ENCODE measurements around the gene FFAR4. TPM values are rescaled to one million over a fixed set of nuclear protein-coding genes. Genes with fewer than 3 reads are reported as not detected.

Gene FFAR4
- total and polyA plus RNA-seq, 2 of the 4 experiments (the other 2 are of a cell fraction): not detected

DNA sequence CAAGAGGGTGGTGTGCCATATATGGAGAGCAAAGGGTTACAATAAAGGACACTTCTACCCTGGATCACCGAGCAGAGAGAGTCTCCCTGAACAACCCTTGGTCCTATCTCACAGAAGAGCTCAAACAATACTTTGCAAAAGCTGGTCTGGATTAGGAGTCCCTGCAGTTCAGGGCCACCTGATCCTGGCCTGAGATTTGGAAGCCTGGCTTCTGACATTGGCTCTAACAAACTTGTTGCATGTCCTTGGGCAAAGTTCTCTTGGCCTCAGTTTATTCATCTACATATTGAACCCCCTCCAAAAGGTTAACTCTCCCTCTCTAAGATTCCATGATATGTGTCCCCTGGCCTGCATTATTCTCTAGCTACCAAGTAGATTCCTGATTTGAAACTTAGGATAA lies 32.9 kb downstream of the FFAR4 start:
- Histone ChIP-seq H3K36me3 (ENCODE audit: control insufficient read depth, insufficient read depth, low read length) (no peaks in the 10 kb centered on the region), H2AK5ac (ENCODE audit: low read depth, low read length) (no peak overlapping the region), H3K9me1 (ENCODE audit: insufficient read depth, low read length) (no peaks in the 10 kb centered on the region), H2BK15ac (ENCODE audit: low read depth, low read length) (no peak overlapping the region), H3K4ac (ENCODE audit: low read depth, low read length) (no peak overlapping the region), H3K18ac (ENCODE audit: low read depth, low read length) (no peak overlapping the region), H2AK9ac (replicated peaks; ENCODE audit: low read depth, low read length, poor library complexity) (no peak overlapping the region), H3K9ac (ENCODE audit: low read depth, low read length) (no peak overlapping the region), H4K8ac (ENCODE audit: low read depth in 2 of 2, low read length in 2 of 2) (no peak overlapping the region), H3K4me1 (ENCODE audit: control insufficient read depth, insufficient read depth, low read length) (peaks cover 1% of the 10 kb centered on the region; the same call in 1 of the 2 replicates), H2BK5ac (ENCODE audit: low read depth, low read length, poor library complexity, severe bottlenecking) (no peak overlapping the region), H3K9me3 (ENCODE audit: control insufficient read depth, insufficient read depth, low read length) (no peaks in the 10 kb centered on the region), H3K27me3 (ENCODE audit: control insufficient read depth, insufficient read depth, low read length) (peaks cover 46% of the 10 kb centered on the region), H2AFZ (replicated peaks; ENCODE audit: low read length, poor library complexity) (no peak overlapping the region), H3K14ac (replicated peaks; ENCODE audit: low read depth, low read length) (no peak overlapping the region), H3K79me1 (ENCODE audit: low read depth in 1 of 2, low read length in 2 of 2) (no peaks in the 10 kb centered on the region), H2BK20ac (ENCODE audit: low read depth, low read length) (no peak overlapping the region), H4K91ac (ENCODE audit: insufficient read depth, low read depth, low read length) (no peak overlapping the region), H3K4me2 (ENCODE audit: low read depth, low read length) (no peak overlapping the region), H4K5ac (ENCODE audit: low read depth, low read length) (no peak overlapping the region), H3K56ac (ENCODE audit: extremely low read depth, insufficient read depth, low read length) (no peak overlapping the region), H3K27ac (ENCODE audit: insufficient read depth, low read length) (no peak overlapping the region), H3K23ac (ENCODE audit: low read depth, low read length) (no peak overlapping the region), H3K4me3 (ENCODE audit: insufficient read depth, low read depth, low read length) (no peak overlapping the region), H4K20me1 (ENCODE audit: insufficient read depth, low read length) (no peaks in the 10 kb centered on the region), H2BK120ac (ENCODE audit: low read depth, low read length) (no peak overlapping the region)
- no TSS peak for BruUV-seq (replicated peaks)
- no peak for DNase-seq
- in situ Hi-C loops (cut with MboI; ENCODE audit: low sequenced_read_pairs): no loop called here
- no peak for TF ChIP-seq POLR2A (IDR thresholded peaks at IDR 0.05; ENCODE audit: low read depth, low read length)
- ChIA-PET POLR2A (ENCODE audit: unreplicated experiment) (no interaction called here), CTCF (no interaction called here)
- ATAC-seq (ENCODE audit: low read depth): no peak
- no CpG with 5 or more reads among the region's 1 CpG for WGBS, 2 experiments (ENCODE audit: extremely low coverage in 2 of 2, insufficient read length in 1 of 2)
- dilution Hi-C loops (cut with HindIII; ENCODE audit: low sequenced_read_pairs, unreplicated experiment): no loop called here
- intact Hi-C loops (cut with micrococcal nuclease): no loop called here
